Spleen (tissue), 11 donors: ENCODE results near the gene TUBA1C. TPM values are rescaled to one million over a fixed set of nuclear protein-coding genes. Genes with fewer than 3 reads are reported as not detected.
"Not testable (repeated sequence)": the region's sequence is repeated elsewhere in the genome, so short reads cannot be mapped to it uniquely, and the experiment has no call there.

Experiments
- DNase-seq: peaks from one replicate; pipeline ENCODE4 v3.0.0-alpha.2; 2020
- H3K27ac ChIP-seq, 8 donors: fragments of 200-600 bp; sonication (generic) in 7 of 8; 1 replicate in 4 of 8; 2 replicates in 4 of 8; pipeline versions ENCODE4 v1.5.0 to v1.8.0; 2016 to 2021; ENCODE audit warnings: inconsistent platforms in 4 of 8, mild to moderate bottlenecking in 4 of 8, moderate library complexity in 1 of 8
- H3K27me3 ChIP-seq, 7 donors: fragments of 200-600 bp; sonication (generic) in 6 of 7; replicated peaks in 1 of 7; 1 replicate in 4 of 7; 2 replicates in 3 of 7; pipeline versions ENCODE4 v1.5.0 to v1.8.0; 2016 to 2021; ENCODE audit warnings: inconsistent platforms in 3 of 7, mild to moderate bottlenecking in 1 of 7
- H3K36me3 ChIP-seq, 6 donors: fragments of 200-600 bp; sonication (generic) in 5 of 6; 1 replicate in 4 of 6; 2 replicates in 2 of 6; pipeline versions ENCODE4 v1.5.0 to v1.8.0; 2016 to 2021; ENCODE audit warnings: inconsistent platforms in 2 of 6
- H3K4me1 ChIP-seq, 6 donors: fragments of 200-600 bp; sonication (generic) in 5 of 6; 1 replicate in 3 of 6; 2 replicates in 3 of 6; pipeline versions ENCODE4 v1.5.0 to v1.8.0; 2016 to 2021; ENCODE audit warnings: inconsistent platforms in 3 of 6
- H3K4me3 ChIP-seq, 8 donors: fragments of 200-600 bp; sonication (generic) in 7 of 8; 1 replicate in 4 of 8; 2 replicates in 4 of 8; pipeline versions ENCODE4 v1.5.0 to v1.8.0; 2016 to 2021; ENCODE audit warnings: inconsistent platforms in 4 of 8, mild to moderate bottlenecking in 4 of 8, moderate library complexity in 2 of 8
- H3K9me3 ChIP-seq, 8 donors: fragments of 200-600 bp; sonication (generic) in 7 of 8; 1 replicate in 4 of 8; 2 replicates in 4 of 8; pipeline versions ENCODE4 v1.5.0 to v1.8.0; 2016 to 2021; ENCODE audit warnings: inconsistent platforms in 4 of 8
- POLR2A ChIP-seq, 3 donors: fragments of 450-650 bp; IDR thresholded peaks; one replicate each; pipeline ENCODE4 v1.5.1; 2017; ENCODE audit warnings: antibody characterized with exemption in 3 of 3, mild to moderate bottlenecking in 1 of 3
- POLR2AphosphoS5 ChIP-seq, 3 donors: sonication (generic); formaldehyde crosslinking; IDR thresholded peaks; one replicate each; pipeline ENCODE4 v1.5.1; 2017; ENCODE audit warnings: antibody characterized with exemption in 3 of 3
- WGBS, 5 donors: extraction: QIAGEN DNeasy Blood & Tissue Kit in 3 of 5; methylation state at CpG; one replicate each; pipeline versions ENCODE4 v1.1.5 to v1.1.7; 2013 to 2018; 5-methylcytosine and 5-hydroxymethylcytosine counted together
- intact Hi-C: fragments of 100-400 bp; cut with DNase I; formaldehyde crosslinking; loops from one replicate; pipeline ENCODE4 v1.15.0; 2023; ENCODE audit warnings: low total_unique reads
- polyA plus RNA-seq, 3 donors: library from polyadenylated mRNA; stranded (reverse); fragments of 200-250 nt; gene quantifications; one replicate each; pipeline ENCODE4 v1.2.1, GENCODE V29; 2013
- total RNA-seq, 7 donors: library from RNA; depleted of rRNA in 3 of 7; stranded (reverse); fragments of >200 nt in 3 of 7; fragmentation: NEBNext Ultra II Directional in 4 of 7; extraction: Animal tissue kit (Norgen Biotek cat#: 25700) in 4 of 7; gene quantifications; one replicate each; pipeline versions ENCODE4 v1.1.0 to v1.2.1, GENCODE V29; 2016 to 2021
- TF ChIP-seq, protein P1 (sequence below), 11 experiments: fragments of 200-600 bp in 7 of 11; fragments of 450-650 bp in 4 of 11; sonication (generic) in 4 of 11; IDR thresholded peaks in 8 of 11; conservative IDR thresholded peaks in 3 of 11; 1 replicate in 7 of 11; 2 replicates in 4 of 11; pipeline versions ENCODE4 v1.4.0 to v1.8.0; 2016 to 2021; ENCODE audit warnings: antibody characterized with exemption in 11 of 11, inconsistent platforms in 4 of 11, mild to moderate bottlenecking in 1 of 11
- donor health status: healthy with polysubstance abuse.
- donor health status: DM: no; HTN: no; CAD: no; lungs with moderate emphysema.
- donor health status: DM: no; HTN: no; CAD: no.
- donor health status: Bipolar disorder and iron deficiency.
- donor health status: healthy.
- donor health status: DM: no; HTN: no; CAD: no.
- donor health status: DM: yes; HTN: yes; CAD: no.

TUBA1C gene
- total and polyA plus RNA-seq, 10 donors: 36.3 to 89.6 (median 58.8) TPM

DNA sequence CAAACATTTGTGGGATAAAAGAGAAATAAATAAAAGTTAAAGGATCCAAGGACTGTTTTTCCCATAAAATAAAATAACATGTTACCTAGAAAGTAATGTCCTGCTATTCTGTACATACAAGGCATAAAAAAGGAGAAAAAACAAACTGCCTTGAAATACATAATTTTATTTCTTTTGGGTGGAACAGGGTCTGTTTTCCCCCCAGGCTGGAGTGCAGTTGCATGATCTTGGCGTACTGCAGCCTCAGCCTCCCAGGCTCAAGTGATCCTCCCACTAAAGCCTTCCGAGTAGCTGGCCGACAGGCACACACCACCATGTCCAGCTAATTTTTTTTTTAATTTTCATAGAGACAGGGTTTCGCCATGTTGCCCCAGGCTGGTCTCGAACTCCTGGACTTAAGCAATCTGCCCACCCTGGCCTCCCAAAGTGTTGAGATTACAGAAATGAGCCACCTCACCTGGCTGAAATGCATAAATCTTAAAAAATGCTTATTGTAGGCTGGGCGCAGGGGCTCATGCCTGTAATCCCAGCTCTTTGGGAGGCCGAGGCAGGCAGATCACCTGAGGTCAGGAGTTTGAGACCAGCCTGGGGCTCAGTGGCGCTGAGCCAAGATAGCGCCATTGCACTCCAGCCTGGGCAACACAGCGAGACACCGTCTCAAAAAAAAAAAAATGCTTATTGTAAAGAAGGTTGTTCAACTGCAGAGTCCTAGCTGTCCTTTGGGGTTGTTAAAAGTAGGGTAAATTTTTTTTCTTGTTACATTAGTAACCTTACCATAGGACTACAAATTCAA, 4.1 kb upstream of the TUBA1C start:
- TF ChIP-seq, protein P1, sequence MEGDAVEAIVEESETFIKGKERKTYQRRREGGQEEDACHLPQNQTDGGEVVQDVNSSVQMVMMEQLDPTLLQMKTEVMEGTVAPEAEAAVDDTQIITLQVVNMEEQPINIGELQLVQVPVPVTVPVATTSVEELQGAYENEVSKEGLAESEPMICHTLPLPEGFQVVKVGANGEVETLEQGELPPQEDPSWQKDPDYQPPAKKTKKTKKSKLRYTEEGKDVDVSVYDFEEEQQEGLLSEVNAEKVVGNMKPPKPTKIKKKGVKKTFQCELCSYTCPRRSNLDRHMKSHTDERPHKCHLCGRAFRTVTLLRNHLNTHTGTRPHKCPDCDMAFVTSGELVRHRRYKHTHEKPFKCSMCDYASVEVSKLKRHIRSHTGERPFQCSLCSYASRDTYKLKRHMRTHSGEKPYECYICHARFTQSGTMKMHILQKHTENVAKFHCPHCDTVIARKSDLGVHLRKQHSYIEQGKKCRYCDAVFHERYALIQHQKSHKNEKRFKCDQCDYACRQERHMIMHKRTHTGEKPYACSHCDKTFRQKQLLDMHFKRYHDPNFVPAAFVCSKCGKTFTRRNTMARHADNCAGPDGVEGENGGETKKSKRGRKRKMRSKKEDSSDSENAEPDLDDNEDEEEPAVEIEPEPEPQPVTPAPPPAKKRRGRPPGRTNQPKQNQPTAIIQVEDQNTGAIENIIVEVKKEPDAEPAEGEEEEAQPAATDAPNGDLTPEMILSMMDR (IDR thresholded peaks at IDR 0.05 in 8 of 11, conservative IDR thresholded peaks at IDR 0.05 in 3 of 11): no peak
- TF ChIP-seq POLR2A (IDR thresholded peaks at IDR 0.05) (no peak), POLR2AphosphoS5 (IDR thresholded peaks at IDR 0.05) (no peak)
- no peaks in the 10 kb centered on the region for H3K9me3 ChIP-seq
- no peak for DNase-seq
- H3K36me3 ChIP-seq: no peaks in the 10 kb centered on the region
- intact Hi-C loops: no loop called here
- H3K27ac ChIP-seq: peak overlapping the region in 3 of 8 donors; percentile 2 to 29 (median 14)
- peaks cover 0 to 64% (median 20%) of the 10 kb centered on the region in 6 donors for H3K4me1 ChIP-seq
- H3K27me3 ChIP-seq: no peaks in the 10 kb centered on the region
- no peak overlapping the region for H3K4me3 ChIP-seq
- 88 to 92% (median 92%) methylated on average over 11 of the region's 11 CpGs for WGBS, 5 donors

DNA sequence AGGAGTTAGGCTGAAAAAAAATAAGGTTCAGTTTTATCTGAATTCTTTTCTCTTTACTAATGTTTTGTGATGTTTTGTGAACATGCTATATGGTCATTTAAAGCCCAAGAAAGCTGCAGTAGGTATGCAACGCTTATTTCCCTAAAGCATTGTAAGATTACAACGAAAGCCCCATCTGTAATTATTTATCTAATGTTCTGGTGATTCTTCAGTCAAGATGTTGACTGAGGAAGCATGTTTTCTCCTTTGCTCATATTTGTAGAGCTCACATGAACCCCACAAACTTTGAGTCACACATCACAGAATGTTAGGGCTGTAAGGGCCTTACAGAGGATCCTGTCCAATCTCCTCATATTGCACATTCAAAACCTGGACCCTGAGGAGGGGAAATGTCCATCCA, 3.2 kb upstream of the TUBA1C start:
- Histone ChIP-seq H3K9me3 (no peaks in the 10 kb centered on the region), H3K4me1 (peaks cover 2 to 74% (median 30%) of the 10 kb centered on the region in 6 donors), H3K36me3 (no peaks in the 10 kb centered on the region), H3K4me3 (no peak overlapping the region), H3K27ac (no peak overlapping the region), H3K27me3 (no peaks in the 10 kb centered on the region)
- 94 to 99% (median 95%) methylated on average over 2 of the region's 2 CpGs for WGBS, 5 donors
- TF ChIP-seq POLR2A (IDR thresholded peaks at IDR 0.05): no peak
- TF ChIP-seq, protein P1 (IDR thresholded peaks at IDR 0.05 in 8 of 11, conservative IDR thresholded peaks at IDR 0.05 in 3 of 11): no peak
- no peak for TF ChIP-seq POLR2AphosphoS5 (IDR thresholded peaks at IDR 0.05)
- no peak for DNase-seq
- intact Hi-C loops: no loop called here

DNA sequence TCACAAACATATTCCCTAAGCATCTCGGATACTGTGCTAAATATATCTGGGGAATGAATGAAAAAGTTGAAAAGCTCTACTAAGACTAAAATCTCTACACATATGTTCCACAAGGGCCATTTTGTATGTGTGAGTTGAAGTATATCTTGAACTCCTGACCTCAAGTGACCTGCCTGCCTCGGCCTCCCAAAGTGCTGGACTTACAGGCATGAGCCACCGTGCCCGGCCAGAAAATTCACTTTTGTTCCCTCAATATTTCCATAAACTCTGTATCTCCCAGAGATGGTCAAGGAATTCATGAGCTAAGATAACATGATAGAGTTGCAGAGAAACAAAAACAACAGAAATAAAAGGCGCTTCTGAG, 1.5 kb upstream of the TUBA1C start:
- Histone ChIP-seq H3K4me1 (peaks cover 11 to 79% (median 43%) of the 10 kb centered on the region in 6 donors), H3K36me3 (peaks cover 0 to 14% (median 0%) of the 10 kb centered on the region in 6 donors), H3K4me3 (peak overlapping the region in 3 of 8 donors; percentile 79 to 99 (median 98)), H3K9me3 (no peaks in the 10 kb centered on the region), H3K27ac (peak overlapping the region in 1 of 8 donors; percentile 94), H3K27me3 (no peaks in the 10 kb centered on the region)
- DNase-seq: no peak
- WGBS, 5 donors: 91 to 96% (median 92%) methylated on average over 5 of the region's 5 CpGs
- intact Hi-C loops: no loop called here
- TF ChIP-seq, protein P1 (IDR thresholded peaks at IDR 0.05 in 8 of 11, conservative IDR thresholded peaks at IDR 0.05 in 3 of 11): no peak
- TF ChIP-seq POLR2AphosphoS5 (IDR thresholded peaks at IDR 0.05): no peak
- TF ChIP-seq POLR2A (IDR thresholded peaks at IDR 0.05): no peak

DNA sequence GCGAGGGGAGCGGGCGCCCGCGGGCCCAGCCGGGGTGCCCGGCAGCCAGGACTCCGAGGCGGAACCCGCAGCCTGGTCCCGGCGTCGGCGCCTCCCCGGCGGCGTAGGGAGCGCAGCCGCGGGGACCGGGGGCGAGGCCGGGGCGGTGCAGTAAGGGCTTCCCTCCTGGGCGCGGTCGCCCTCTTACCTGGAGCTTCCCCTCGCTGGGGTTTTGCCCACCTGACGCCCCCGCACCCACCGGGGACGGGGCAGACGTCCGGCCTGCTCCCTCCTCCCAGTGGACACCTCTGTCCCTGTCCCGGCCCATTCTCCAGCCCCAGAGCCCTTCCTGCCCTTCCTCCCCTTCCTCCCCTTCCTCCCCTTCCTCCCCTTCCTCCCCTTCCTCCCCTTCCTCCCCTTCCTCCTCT, 413 bp upstream of the TUBA1C start:
- peak; percentile 91 for DNase-seq
- intact Hi-C loops: no loop called here
- WGBS, 5 donors: 0 to 1% (median 0%) methylated on average over 22 to 35 of the region's 35 CpGs

DNA sequence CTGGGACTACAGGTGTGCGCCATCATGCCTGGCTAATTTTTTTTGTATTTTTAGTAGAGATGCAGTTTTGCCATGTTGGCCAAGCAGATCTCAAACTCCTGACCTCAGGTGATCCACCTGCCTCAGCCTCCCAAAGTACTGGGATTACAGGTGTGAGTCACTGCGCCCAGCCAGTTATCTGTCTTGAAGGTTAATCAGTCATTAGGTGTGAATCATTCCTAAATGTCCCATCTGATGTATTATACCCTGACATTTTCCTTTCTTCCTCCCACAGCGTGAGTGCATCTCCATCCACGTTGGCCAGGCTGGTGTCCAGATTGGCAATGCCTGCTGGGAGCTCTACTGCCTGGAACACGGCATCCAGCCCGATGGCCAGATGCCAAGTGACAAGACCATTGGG, 4.3 kb downstream of the TUBA1C start:
- Histone ChIP-seq H3K36me3 (peaks cover 0 to 68% (median 44%) of the 10 kb centered on the region in 6 donors), H3K4me1 (peaks cover 11 to 45% (median 35%) of the 10 kb centered on the region in 6 donors)
- H3K4me3 ChIP-seq, H3K27me3 ChIP-seq, H3K27ac ChIP-seq, intact Hi-C loops, DNase-seq, H3K9me3 ChIP-seq: not testable (repeated sequence)
- 83 to 97% (median 94%) methylated on average over 6 of the region's 6 CpGs for WGBS, 5 donors

More for the DNA sequence above, 413 bp upstream of the TUBA1C start:
- Histone ChIP-seq H3K9me3 (no peaks in the 10 kb centered on the region), H3K27ac (peak overlapping the region; percentile 87 to 97 (median 94)), H3K36me3 (peaks cover 0 to 21% (median 6%) of the 10 kb centered on the region in 6 donors), H3K4me1 (peaks cover 11 to 87% (median 49%) of the 10 kb centered on the region in 6 donors), H3K4me3 (peak overlapping the region; percentile 57 to 99 (median 90)), H3K27me3 (no peaks in the 10 kb centered on the region)
- TF ChIP-seq POLR2AphosphoS5 (IDR thresholded peaks at IDR 0.05): no peak
- TF ChIP-seq, protein P1 (IDR thresholded peaks at IDR 0.05 in 8 of 11, conservative IDR thresholded peaks at IDR 0.05 in 3 of 11): peak in 2 of 11 experiments; percentile 10 to 20
